Peyer's patch (tissue), 4 donors: ENCODE results near the gene SUGCT.

Experiments used
- CTCF ChIP-seq, 6 experiments: fragments of 450-650 bp in 4 of 6; fragments of 200-600 bp in 2 of 6; sonication (generic) in 1 of 6; IDR thresholded peaks; one replicate each; pipeline ENCODE4 v1.5.1; 2017 to 2019; ENCODE audit warnings: antibody characterized with exemption in 6 of 6, mild to moderate bottlenecking in 3 of 6, moderate library complexity in 1 of 6
- POLR2A ChIP-seq, 2 donors: fragments of 450-650 bp; IDR thresholded peaks; one replicate each; pipeline ENCODE4 v1.5.1; 2017; ENCODE audit warnings: antibody characterized with exemption in 2 of 2, mild to moderate bottlenecking in 2 of 2, moderate library complexity in 2 of 2

GRCh38 chr7:40845943-40846342 lies 711.1 kb downstream of the SUGCT start:
- TF ChIP-seq POLR2A (IDR thresholded peaks at IDR 0.05): no peak
- no peak for TF ChIP-seq CTCF (IDR thresholded peaks at IDR 0.05)
